SK-N-SH treated with all-trans-retinoic acid at 6 μM for 48 hours (cell line): ENCODE measurements around the gene ZNF318.

Experiments
- ATAC-seq: fragments of 200-7000 bp; cut with Tn5 transposase; 3 replicates; pipeline ENCODE4 v1.9.1; 2020; ENCODE audit warnings: mild to moderate bottlenecking, moderate library complexity
- ARNTL ChIP-seq: fragments of 450-650 bp; formaldehyde crosslinking; IDR thresholded peaks from 2 replicates; pipeline ENCODE4 v1.5.0; 2020; ENCODE audit warnings: low read depth, mild to moderate bottlenecking, moderate library complexity, borderline replicate concordance
- BACH2 ChIP-seq: fragments of 250-450 bp; sonication (Bioruptor Pico); IDR thresholded peaks from 2 replicates; pipeline ENCODE4 v1.9.0; 2021; ENCODE audit warnings: mild to moderate bottlenecking, borderline replicate concordance
- CREB5 ChIP-seq: fragments of 250-450 bp; sonication (Bioruptor Pico); IDR thresholded peaks from 2 replicates; pipeline ENCODE4 v1.5.1; 2020; ENCODE audit warnings: low read depth, mild to moderate bottlenecking, moderate library complexity
- CSDC2 ChIP-seq: fragments of 250-450 bp; sonication (Bioruptor Pico); IDR thresholded peaks from 2 replicates; pipeline ENCODE4 v1.5.0; 2020; ENCODE audit warnings: mild to moderate bottlenecking, moderate library complexity
- CSRNP3 ChIP-seq: fragments of 250-450 bp; sonication (Bioruptor Pico); IDR thresholded peaks from 2 replicates; pipeline ENCODE4 v1.5.1; 2021; ENCODE audit warnings: mild to moderate bottlenecking, moderate library complexity
- ESRRG ChIP-seq: fragments of 250-450 bp; sonication (Bioruptor Pico); IDR thresholded peaks from 2 replicates; pipeline ENCODE4 v1.6.1; 2021; ENCODE audit warnings: mild to moderate bottlenecking
- GLIS3 ChIP-seq: fragments of 250-450 bp; sonication (Bioruptor Pico); IDR thresholded peaks from 2 replicates; pipeline ENCODE4 v1.5.0; 2020; ENCODE audit warnings: mild to moderate bottlenecking, moderate library complexity
- ISL1 ChIP-seq: fragments of 250-450 bp; sonication (Bioruptor Pico); IDR thresholded peaks from 2 replicates; pipeline ENCODE4 v2.1.2; 2022; ENCODE audit warnings: mild to moderate bottlenecking, moderate library complexity
- OSR1 ChIP-seq: fragments of 250-450 bp; sonication (Bioruptor Pico); IDR thresholded peaks from 2 replicates; pipeline ENCODE4 v1.8.0; 2022; ENCODE audit warnings: moderate library complexity, mild to moderate bottlenecking, inconsistent platforms
- PATZ1 ChIP-seq: fragments of 250-450 bp; sonication (Bioruptor Pico); IDR thresholded peaks from 2 replicates; pipeline ENCODE4 v1.8.0; 2020; ENCODE audit warnings: mild to moderate bottlenecking, moderate library complexity, borderline replicate concordance
- POU6F1 ChIP-seq: fragments of 250-450 bp; sonication (Bioruptor Pico); IDR thresholded peaks from 2 replicates; pipeline ENCODE4 v1.8.0; 2021; ENCODE audit warnings: low read depth, mild to moderate bottlenecking, moderate library complexity, borderline replicate concordance
- PPARA ChIP-seq: fragments of 250-450 bp; sonication (Bioruptor Pico); IDR thresholded peaks from 2 replicates; pipeline ENCODE4 v1.5.0; 2020; ENCODE audit warnings: mild to moderate bottlenecking, borderline replicate concordance
- RARB ChIP-seq: fragments of 250-450 bp; sonication (Bioruptor Pico); IDR thresholded peaks from 2 replicates; pipeline ENCODE4 v1.8.0; 2021; ENCODE audit warnings: mild to moderate bottlenecking, moderate library complexity
- SNAI2 ChIP-seq: fragments of 250-450 bp; sonication (Bioruptor Pico); IDR thresholded peaks from 2 replicates; pipeline ENCODE4 v1.5.0; 2020; ENCODE audit warnings: mild to moderate bottlenecking, moderate library complexity
- TCF4 ChIP-seq: fragments of 250-450 bp; sonication (Bioruptor Pico); IDR thresholded peaks from 2 replicates; pipeline ENCODE4 v1.8.0; 2021; ENCODE audit warnings: mild to moderate bottlenecking, moderate library complexity, borderline replicate concordance
- TOX ChIP-seq: fragments of 250-450 bp; sonication (Bioruptor Pico); IDR thresholded peaks from 2 replicates; pipeline ENCODE4 v1.8.0; 2021; ENCODE audit warnings: mild to moderate bottlenecking, moderate library complexity, borderline replicate concordance
- TSHZ2 ChIP-seq: fragments of 250-450 bp; sonication (Bioruptor Pico); IDR thresholded peaks from 2 replicates; pipeline ENCODE4 v1.5.0; 2020; ENCODE audit warnings: mild to moderate bottlenecking, moderate library complexity
- ZC3H10 ChIP-seq: fragments of 250-450 bp; sonication (Bioruptor Pico); IDR thresholded peaks from 2 replicates; pipeline ENCODE4 v1.5.1; 2021; ENCODE audit warnings: mild to moderate bottlenecking, moderate library complexity
- ZFP30 ChIP-seq: fragments of 450-650 bp; formaldehyde crosslinking; IDR thresholded peaks from 2 replicates; pipeline ENCODE4 v1.5.0; 2022; ENCODE audit warnings: mild to moderate bottlenecking, moderate library complexity
- ZNF565 ChIP-seq: fragments of 450-650 bp; formaldehyde crosslinking; conservative IDR thresholded peaks from 2 replicates; pipeline ENCODE4 v1.5.0; 2020; ENCODE audit warnings: low read depth, mild to moderate bottlenecking, moderate library complexity
- ZNF70 ChIP-seq: fragments of 450-650 bp; formaldehyde crosslinking; IDR thresholded peaks from 2 replicates; pipeline ENCODE4 v1.5.0; 2020; ENCODE audit warnings: mild to moderate bottlenecking, moderate library complexity
- ZNF8 ChIP-seq: fragments of 450-650 bp; formaldehyde crosslinking; IDR thresholded peaks from 2 replicates; pipeline ENCODE4 v1.5.0; 2020; ENCODE audit warnings: mild to moderate bottlenecking, moderate library complexity

ZNF318 gene

GRCh38 chr6:43408259-43408658, 38.8 kb upstream of the ZNF318 start:
- no peak for ATAC-seq
- TF ChIP-seq RARB (CRISPR knock-in tag) (no peak), ARNTL (CRISPR knock-in tag) (no peak), ESRRG (CRISPR knock-in tag) (no peak), TOX (CRISPR knock-in tag) (no peak), GLIS3 (CRISPR knock-in tag) (no peak), POU6F1 (CRISPR knock-in tag) (no peak), PPARA (CRISPR knock-in tag) (no peak), BACH2 (CRISPR knock-in tag) (no peak), ZNF565 (no peak), ZC3H10 (CRISPR knock-in tag) (no peak), ZFP30 (CRISPR knock-in tag) (no peak), SNAI2 (no peak), ZNF70 (CRISPR knock-in tag) (no peak), OSR1 (no peak), CSRNP3 (no peak), ZNF8 (CRISPR knock-in tag) (no peak), CSDC2 (no peak)

- ATAC-seq, result no peak
- no peak for TF ChIP-seq PATZ1
- TF ChIP-seq TSHZ2 (CRISPR knock-in tag), result no peak
- no peak for TF ChIP-seq ISL1
- TF ChIP-seq BACH2 (CRISPR knock-in tag), result no peak
- no peak for TF ChIP-seq CSDC2
- TF ChIP-seq ZFP30 (CRISPR knock-in tag), result no peak
- no peak for TF ChIP-seq TCF4
- TF ChIP-seq OSR1, result no peak
- TF ChIP-seq PPARA (CRISPR knock-in tag), result no peak
- no peak for TF ChIP-seq CSRNP3
- no peak for TF ChIP-seq CREB5 (CRISPR knock-in tag)
- TF ChIP-seq ZNF70 (CRISPR knock-in tag), result no peak
- no peak for TF ChIP-seq ZNF8 (CRISPR knock-in tag)
Measured at GRCh38 chr6:43407296-43407695, 37.8 kb upstream of the ZNF318 start.
